MM.1S (cell line): Measurements from ENCODE around the gene DRD3.

Source experiments
- CTCF ChIP-seq: fragments of 300-600 bp; sonication (generic); IDR thresholded peaks from 2 replicates; pipeline ENCODE4 v1.5.1; 2016; ENCODE audit warnings: antibody characterized with exemption, low read length, mixed read lengths
- EZH2 ChIP-seq: fragments of 300-600 bp; sonication (generic); optimal IDR thresholded peaks from 2 replicates; pipeline ENCODE3; 2017; ENCODE audit warnings: low read depth, mild to moderate bottlenecking, antibody characterized with exemption, low read length, mixed read lengths
- EZH2phosphoT487 ChIP-seq: fragments of 300-600 bp; sonication (generic); IDR thresholded peaks from 2 replicates; pipeline ENCODE4 v1.6.1; 2018; ENCODE audit warnings: antibody characterized with exemption, low read length

GRCh38 chr3:114089675-114090074, 89.2 kb downstream of the DRD3 start:
- TF ChIP-seq CTCF (no peak), EZH2 (no peak), EZH2phosphoT487 (no peak)
